Effector memory CD8-positive, alpha-beta T cell (primary cell): Measurements from ENCODE around the gene PTPA.
A peak's percentile ranks its signal among the peaks of the same experiment; 100 is the strongest.

Source experiments
- ATAC-seq: fragments of 150-1000 bp; cut with Tn5 transposase; replicated peaks from 2 replicates; pipeline ENCODE4 v1.10.0; 2021; ENCODE audit warnings: mild to moderate bottlenecking, moderate library complexity
- DNase-seq, 3 experiments: peaks; one replicate each; pipeline ENCODE4 v3.0.0; 2021
- H3K27ac Mint-ChIP-seq, 2 donors: one replicate each; pipeline ENCODE4 v1.8.0; 2022; ENCODE audit warnings: mild to moderate bottlenecking in 2 of 2, mixed read lengths in 2 of 2, moderate library complexity in 2 of 2
- H3K27me3 Mint-ChIP-seq, 2 donors: one replicate each; pipeline ENCODE4 v1.8.0; 2022; ENCODE audit warnings: mixed read lengths in 2 of 2
- H3K36me3 Mint-ChIP-seq: one replicate; pipeline ENCODE4 v1.8.0; 2022; ENCODE audit warnings: mild to moderate bottlenecking, moderate library complexity, mixed read lengths; ENCODE audit not compliant: insufficient read depth
- H3K4me1 Mint-ChIP-seq, 2 donors: one replicate each; pipeline ENCODE4 v1.8.0; 2022; ENCODE audit warnings: low read depth in 2 of 2, mixed read lengths in 2 of 2
- H3K4me3 Mint-ChIP-seq, 2 donors: one replicate each; pipeline ENCODE4 v1.8.0; 2022; ENCODE audit warnings: mild to moderate bottlenecking in 2 of 2, mixed read lengths in 2 of 2, moderate library complexity in 2 of 2
- H3K9me3 Mint-ChIP-seq, 2 donors: one replicate each; pipeline ENCODE4 v1.8.0; 2022; ENCODE audit warnings: mixed read lengths in 2 of 2

Gene PTPA

GRCh38 chr9:129075996-129076639 lies 35.1 kb upstream of the PTPA start:
- DNase-seq (no peak), ATAC-seq (no peak)
- Mint-ChIP-seq H3K4me1 (peaks cover 9 to 36% of the 10 kb centered on the region in 2 donors), H3K9me3 (no peaks in the 10 kb centered on the region), H3K4me3 (no peak overlapping the region), H3K36me3 (peaks cover 22% of the 10 kb centered on the region), H3K27ac (peak overlapping the region in 1 of 2 donors; percentile 85), H3K27me3 (no peaks in the 10 kb centered on the region)

- H3K27me3 Mint-ChIP-seq: no peaks in the 10 kb centered on the region
- no peaks in the 10 kb centered on the region for H3K9me3 Mint-ChIP-seq
- ATAC-seq (no peak), DNase-seq (no peak)
- no peak overlapping the region for H3K4me3 Mint-ChIP-seq
- H3K36me3 Mint-ChIP-seq: peaks cover 20% of the 10 kb centered on the region
- no peak overlapping the region for H3K27ac Mint-ChIP-seq
- H3K4me1 Mint-ChIP-seq: peaks cover 9 to 32% of the 10 kb centered on the region in 2 donors
These were observed 34.6 kb upstream of the PTPA start for GRCh38 chr9:129076640-129077037.

GRCh38 chr9:129077236-129077635 lies 34.0 kb upstream of the PTPA start:
- ATAC-seq (no peak), DNase-seq (no peak)
- Mint-ChIP-seq H3K4me1 (peaks cover 9 to 34% of the 10 kb centered on the region in 2 donors), H3K27ac (no peak overlapping the region), H3K36me3 (peaks cover 20% of the 10 kb centered on the region), H3K27me3 (no peaks in the 10 kb centered on the region), H3K9me3 (no peaks in the 10 kb centered on the region), H3K4me3 (no peak overlapping the region)

GRCh38 chr9:129078691-129079503 lies 32.3 kb upstream of the PTPA start:
- Mint-ChIP-seq H3K27me3 (no peaks in the 10 kb centered on the region), H3K9me3 (no peaks in the 10 kb centered on the region), H3K4me1 (peaks cover 13 to 32% of the 10 kb centered on the region in 2 donors), H3K27ac (no peak overlapping the region), H3K4me3 (peak overlapping the region; percentile 89 to 95), H3K36me3 (peaks cover 14% of the 10 kb centered on the region)
- DNase-seq (no peak), ATAC-seq (no peak)

- ATAC-seq (no peak), DNase-seq (no peak)
- Mint-ChIP-seq H3K27ac (peak overlapping the region in 1 of 2 donors; percentile 87), H3K4me3 (peak overlapping the region; percentile 89 to 95), H3K9me3 (no peaks in the 10 kb centered on the region), H3K27me3 (no peaks in the 10 kb centered on the region), H3K4me1 (peaks cover 13 to 29% of the 10 kb centered on the region in 2 donors), H3K36me3 (peaks cover 14% of the 10 kb centered on the region)
These were observed 31.4 kb upstream of the PTPA start for GRCh38 chr9:129079829-129080228.

GRCh38 chr9:129080298-129080600 lies 31.0 kb upstream of the PTPA start:
- DNase-seq (no peak), ATAC-seq (no peak)
- Mint-ChIP-seq H3K4me3 (peak overlapping the region; percentile 89 to 95), H3K27me3 (no peaks in the 10 kb centered on the region), H3K4me1 (peaks cover 13 to 31% of the 10 kb centered on the region in 2 donors), H3K36me3 (peaks cover 16% of the 10 kb centered on the region), H3K9me3 (no peaks in the 10 kb centered on the region), H3K27ac (peak overlapping the region; percentile 82 to 87)

GRCh38 chr9:129080601-129081387 lies 30.4 kb upstream of the PTPA start, which contains the start of gene DOLPP1:
TSS of gene DOLPP1 (plus strand) at chr9:129081111. CDS start at chr9:129081132, 21 bp downstream.
- ATAC-seq (peak; percentile 91), DNase-seq (peak; percentile 96 to 98 (median 97))
- Mint-ChIP-seq H3K36me3 (peaks cover 22% of the 10 kb centered on the region), H3K27ac (peak within 1 kb of the TSS; percentile 82 to 87), H3K9me3 (no peaks in the 10 kb centered on the region), H3K4me1 (peaks cover 13 to 31% of the 10 kb centered on the region in 2 donors), H3K4me3 (peak within 1 kb of the TSS; percentile 89 to 95), H3K27me3 (no peaks in the 10 kb centered on the region)

- Mint-ChIP-seq H3K36me3 (peaks cover 25% of the 10 kb centered on the region), H3K4me1 (peaks cover 13 to 31% of the 10 kb centered on the region in 2 donors), H3K9me3 (no peaks in the 10 kb centered on the region), H3K4me3 (peak overlapping the region; percentile 89 to 95), H3K27me3 (no peaks in the 10 kb centered on the region), H3K27ac (peak overlapping the region; percentile 82 to 87)
- DNase-seq (no peak), ATAC-seq (no peak)
These were observed 29.8 kb upstream of the PTPA start for GRCh38 chr9:129081388-129081904.

GRCh38 chr9:129084087-129084486 lies 27.1 kb upstream of the PTPA start:
- ATAC-seq: no peak
- peaks cover 13 to 27% of the 10 kb centered on the region in 2 donors for H3K4me1 Mint-ChIP-seq
- H3K27ac Mint-ChIP-seq: no peak overlapping the region
- H3K9me3 Mint-ChIP-seq: no peaks in the 10 kb centered on the region
- no peak for DNase-seq
- H3K4me3 Mint-ChIP-seq: no peak overlapping the region
- H3K27me3 Mint-ChIP-seq: no peaks in the 10 kb centered on the region
- peaks cover 40% of the 10 kb centered on the region for H3K36me3 Mint-ChIP-seq

GRCh38 chr9:129089246-129089645 lies 22.0 kb upstream of the PTPA start:
- no peak overlapping the region for H3K4me3 Mint-ChIP-seq
- H3K9me3 Mint-ChIP-seq: no peaks in the 10 kb centered on the region
- H3K27ac Mint-ChIP-seq: no peak overlapping the region
- peaks cover 32% of the 10 kb centered on the region for H3K36me3 Mint-ChIP-seq
- peaks cover 0 to 2% of the 10 kb centered on the region in 2 donors for H3K4me1 Mint-ChIP-seq
- ATAC-seq (no peak), DNase-seq (no peak)
- no peaks in the 10 kb centered on the region for H3K27me3 Mint-ChIP-seq

- no peaks in the 10 kb centered on the region for H3K4me1 Mint-ChIP-seq
- DNase-seq (no peak), ATAC-seq (no peak)
- peak overlapping the region in 1 of 2 donors; percentile 49 for H3K27ac Mint-ChIP-seq
- no peaks in the 10 kb centered on the region for H3K9me3 Mint-ChIP-seq
- H3K4me3 Mint-ChIP-seq: no peak overlapping the region
- no peaks in the 10 kb centered on the region for H3K27me3 Mint-ChIP-seq
- peaks cover 11% of the 10 kb centered on the region for H3K36me3 Mint-ChIP-seq
These were observed 17.4 kb upstream of the PTPA start for GRCh38 chr9:129093602-129094386.

- Mint-ChIP-seq H3K27ac (peak overlapping the region in 1 of 2 donors; percentile 49), H3K4me3 (no peak overlapping the region), H3K4me1 (no peaks in the 10 kb centered on the region), H3K27me3 (no peaks in the 10 kb centered on the region), H3K9me3 (no peaks in the 10 kb centered on the region), H3K36me3 (peaks cover 9% of the 10 kb centered on the region)
- no peak for ATAC-seq
- no peak for DNase-seq
These were observed 16.6 kb upstream of the PTPA start for GRCh38 chr9:129094387-129095169.
